GM20431 (cell line): ENCODE results near the gene BARD1.
"Not testable (repeated sequence)": the region's sequence is repeated elsewhere in the genome, so short reads cannot be mapped to it uniquely, and the experiment has no call there.

Experiments
- in situ Hi-C: fragments of 300-500 bp; cut with MseI, MboI; formaldehyde crosslinking; loops from one replicate; pipeline ENCODE4 v1.15.0; 2020; ENCODE audit warnings: low sequenced_read_pairs; ENCODE audit not compliant: unreplicated experiment

The BARD1 gene

DNA sequence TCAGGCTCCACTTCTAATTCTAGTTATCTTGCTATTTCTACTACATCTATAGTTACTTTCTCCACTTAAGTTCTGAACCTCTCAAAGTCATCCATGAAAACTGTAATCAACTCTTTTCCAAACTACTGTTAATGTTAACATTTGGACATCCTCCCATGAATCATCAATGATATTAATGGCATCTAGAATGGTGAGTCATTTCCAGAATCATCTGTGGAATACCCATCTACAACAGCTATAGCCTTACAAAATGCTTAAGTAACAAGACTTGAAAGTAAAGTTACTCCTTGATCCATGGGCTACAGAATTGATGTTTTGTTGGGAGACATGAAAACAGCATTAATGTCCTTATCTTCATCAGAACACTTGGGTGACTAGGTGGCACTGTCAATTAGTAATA is 35.4 kb downstream of the BARD1 start:
- in situ Hi-C loops, result no loop called here

DNA sequence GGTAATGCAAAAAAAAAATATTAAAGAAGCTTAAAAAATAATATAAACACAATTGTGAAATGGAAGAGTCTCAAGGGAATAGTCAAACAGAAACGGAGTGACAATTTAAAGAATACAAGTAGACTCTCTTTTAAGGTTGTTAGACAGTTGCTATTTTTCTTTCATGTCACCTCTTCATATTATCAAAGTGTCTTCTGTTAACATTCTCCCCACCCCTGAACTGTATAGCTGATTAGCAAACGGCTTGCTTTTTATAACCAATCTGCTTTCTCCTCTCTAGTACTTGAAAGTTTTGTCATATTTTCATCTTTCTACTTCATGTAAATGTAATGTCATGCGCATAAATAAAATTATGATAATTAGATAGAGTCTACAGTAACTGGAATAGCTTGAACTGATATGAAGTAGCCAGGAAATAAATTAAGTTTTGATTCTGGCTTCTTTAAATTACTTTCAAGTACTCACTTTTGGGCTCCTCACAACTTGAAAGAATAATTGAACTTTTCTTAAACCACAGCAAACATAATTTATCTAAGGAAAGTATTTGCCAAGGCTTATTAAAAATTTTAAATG is 37.0 kb downstream of the BARD1 start:
- in situ Hi-C loops, result no loop called here

GRCh38 chr2:214765180-214765579 is 44.3 kb downstream of the BARD1 start:
- in situ Hi-C loops, result no loop called here

GRCh38 chr2:214753455-214753854 is 56.0 kb downstream of the BARD1 start:
- in situ Hi-C loops, result no loop called here

DNA sequence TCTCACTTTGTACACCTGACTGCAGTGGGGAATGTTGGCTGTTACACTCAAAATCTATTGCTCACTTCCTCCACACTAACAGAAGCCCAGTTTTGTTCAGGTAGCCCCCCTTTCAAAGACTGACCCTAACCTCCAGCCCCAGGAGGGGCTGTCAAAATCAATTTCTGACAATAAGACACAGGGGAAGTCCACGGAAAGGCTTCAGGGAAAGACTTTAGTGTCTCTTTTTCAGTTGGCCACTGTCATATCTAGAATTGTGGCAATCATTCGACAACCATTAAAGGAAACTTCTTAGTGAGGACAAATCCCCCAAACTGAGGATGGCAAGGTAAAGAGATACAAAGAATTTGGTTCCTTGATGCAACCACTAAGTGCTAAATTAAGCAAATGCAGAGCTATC is 59.0 kb downstream of the BARD1 start:
- in situ Hi-C loops, result no loop called here

- in situ Hi-C loops, result no loop called here
Measured at GRCh38 chr2:214747992-214748391, 61.5 kb downstream of the BARD1 start.

GRCh38 chr2:214742119-214742518 is 67.4 kb downstream of the BARD1 start:
- in situ Hi-C loops, result no loop called here

DNA sequence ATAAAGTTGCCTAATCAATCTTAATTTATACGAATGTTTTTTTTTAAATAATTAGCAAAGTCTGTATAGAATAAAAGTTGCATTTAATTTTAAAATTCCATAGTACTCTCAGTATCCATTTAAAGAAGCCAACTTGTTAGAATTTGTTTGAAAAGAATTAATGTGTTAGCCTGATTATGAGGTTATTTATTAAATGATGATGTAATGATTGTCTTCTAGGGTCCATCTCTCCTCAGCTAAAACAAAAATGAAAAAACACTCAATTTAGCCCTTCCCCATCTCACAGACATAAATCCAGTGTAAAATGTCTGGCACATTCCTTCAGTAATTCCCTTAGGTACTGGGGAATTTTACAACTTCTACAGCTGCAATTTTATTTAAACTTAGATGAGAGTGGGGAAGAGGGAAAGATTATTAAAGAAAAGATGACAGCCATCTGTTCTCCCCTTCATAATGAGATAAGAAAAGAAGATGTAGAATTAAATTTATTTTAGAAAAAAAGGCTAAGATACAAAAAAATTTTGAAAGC is 68.6 kb downstream of the BARD1 start:
- in situ Hi-C loops, result no loop called here

GRCh38 chr2:214737188-214737587 is 72.3 kb downstream of the BARD1 start:
- in situ Hi-C loops, result no loop called here

GRCh38 chr2:214730800-214731407 is 78.6 kb downstream of the BARD1 start:
- in situ Hi-C loops, result no loop called here

GRCh38 chr2:214730248-214730647 is 79.2 kb downstream of the BARD1 start:
- in situ Hi-C loops, result no loop called here

GRCh38 chr2:214724741-214725140 is 84.7 kb downstream of the BARD1 start:
- in situ Hi-C loops, result no loop called here

- in situ Hi-C loops, result not testable (repeated sequence)
Measured at GRCh38 chr2:214717837-214718236, 91.6 kb downstream of the BARD1 start.

GRCh38 chr2:214716811-214717560 is 92.5 kb downstream of the BARD1 start:
- in situ Hi-C loops, result no loop called here

DNA sequence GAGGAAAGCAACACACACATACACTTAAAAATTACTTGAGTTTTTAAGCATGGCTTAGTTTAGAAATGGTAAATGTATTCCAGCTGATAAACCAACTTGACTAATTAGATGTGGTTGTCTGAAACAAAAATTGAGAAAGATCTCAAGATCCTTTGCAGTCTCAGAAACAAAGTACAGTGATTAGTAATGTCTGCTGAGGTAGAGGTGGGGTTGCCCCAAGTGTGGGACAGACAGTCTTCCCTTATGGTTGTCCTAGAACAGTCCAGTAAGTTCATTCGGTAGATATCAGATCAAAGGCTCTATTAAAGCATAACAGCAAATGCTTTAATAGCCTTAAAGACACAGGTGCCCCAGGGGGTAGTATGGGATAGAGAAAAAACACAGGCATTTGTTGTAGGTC is 94.5 kb downstream of the BARD1 start:
- in situ Hi-C loops, result no loop called here

DNA sequence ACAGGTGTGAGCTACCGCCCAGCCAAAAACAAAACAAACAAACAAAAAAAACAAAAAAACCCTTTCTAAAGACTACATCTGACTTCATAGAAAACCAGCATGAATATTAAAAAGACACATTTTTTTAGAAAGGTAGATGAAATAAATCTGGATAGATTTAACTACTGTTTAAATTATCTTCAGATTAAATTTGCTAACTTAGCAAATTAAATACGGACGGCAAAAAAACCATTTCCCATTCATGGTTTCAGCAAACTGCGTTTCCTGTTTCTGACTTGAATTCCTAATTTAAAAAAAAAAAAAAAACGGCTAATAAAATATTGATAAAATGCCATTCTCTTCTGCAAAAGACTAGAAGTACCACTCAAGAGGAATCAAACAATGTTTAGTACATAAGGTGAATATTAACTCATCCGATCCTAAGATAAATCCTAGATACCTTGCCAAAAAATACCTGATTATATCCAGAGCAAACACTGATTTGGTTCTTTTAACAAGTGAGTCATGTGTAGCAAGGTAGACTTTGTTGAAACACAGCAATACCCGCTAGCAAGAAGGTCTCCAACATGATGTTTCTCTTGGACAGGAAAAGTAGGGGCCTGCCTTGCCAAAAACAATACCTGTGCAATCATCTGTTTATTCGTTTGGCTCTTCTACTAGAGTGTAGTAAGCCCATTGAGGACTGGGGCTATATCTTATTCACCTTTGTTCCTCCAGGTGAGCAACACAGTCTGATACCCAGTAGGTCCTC is 96.2 kb downstream of the BARD1 start:
- in situ Hi-C loops, result no loop called here

GRCh38 chr2:214710729-214711128 is 98.8 kb downstream of the BARD1 start:
- in situ Hi-C loops, result no loop called here

DNA sequence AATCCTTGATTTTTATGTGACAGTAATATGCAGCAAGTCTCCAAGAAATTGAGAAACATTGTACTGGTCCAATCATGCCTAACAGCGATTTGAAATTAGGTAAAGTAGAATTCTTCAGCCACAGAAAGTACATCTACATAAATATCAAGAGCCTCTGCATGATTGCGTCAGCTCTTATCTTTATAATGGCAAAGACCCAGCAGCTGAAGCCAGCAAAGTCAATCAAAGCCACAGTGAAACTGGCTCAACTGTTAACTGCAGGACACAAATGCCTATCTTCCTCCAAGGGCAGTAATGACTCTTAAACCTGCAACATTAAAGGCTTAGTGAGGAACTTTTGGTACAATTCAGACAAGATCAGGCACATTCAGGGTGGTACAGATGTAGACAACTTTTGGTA is 102.5 kb downstream of the BARD1 start:
- in situ Hi-C loops, result no loop called here

- in situ Hi-C loops, result no loop called here
Measured at GRCh38 chr2:214699236-214699635, 110.2 kb downstream of the BARD1 start.

DNA sequence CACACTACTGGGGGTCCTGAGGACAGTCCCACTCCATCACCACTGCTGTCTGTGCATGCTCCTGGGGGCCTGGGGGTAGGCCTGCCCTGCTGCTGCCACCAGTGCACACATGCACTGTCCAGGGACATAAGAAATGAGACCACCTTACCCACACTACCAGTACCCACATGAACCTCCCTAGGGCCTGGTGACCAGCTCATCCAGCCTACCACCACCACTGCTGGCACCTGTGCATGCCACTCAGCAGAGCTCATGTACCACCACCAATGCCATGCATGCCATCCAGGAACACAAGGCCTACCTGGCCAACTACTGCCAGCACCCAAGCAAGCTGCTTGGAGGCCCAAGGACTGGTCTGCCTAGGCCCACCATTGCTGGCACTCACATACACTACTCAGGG is 112.8 kb downstream of the BARD1 start:
- in situ Hi-C loops, result no loop called here

DNA sequence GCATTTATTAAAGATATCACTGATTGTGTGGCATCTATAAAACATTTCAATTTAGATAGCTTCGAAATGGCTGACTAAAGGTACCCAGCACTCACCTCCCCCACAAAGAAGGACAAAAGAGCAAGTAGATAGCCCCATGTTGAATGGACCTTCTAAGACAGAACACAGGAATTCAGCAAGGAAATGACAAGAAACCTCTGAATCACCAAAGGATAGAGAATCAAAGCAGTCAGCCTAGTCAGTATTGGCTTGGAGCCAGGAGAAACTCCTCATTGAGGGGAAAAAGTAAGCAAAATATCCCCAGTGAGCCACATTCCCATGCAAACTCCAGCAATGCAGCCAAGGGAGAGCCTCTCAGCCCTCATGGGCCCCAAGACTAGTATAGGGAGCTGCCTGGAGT is 113.7 kb downstream of the BARD1 start:
- in situ Hi-C loops, result no loop called here
